Keratinocyte (primary cell): ENCODE data around the gene PEX3.

Experiments used
- CTCF ChIP-seq, 3 experiments: IDR thresholded peaks in 1 of 3; conservative IDR thresholded peaks in 1 of 3; optimal IDR thresholded peaks in 1 of 3; 2 replicates in 2 of 3; 3 replicates in 1 of 3; pipeline versions ENCODE3 to v1.5.1; 2011; ENCODE audit warnings: low read length in 3 of 3, mild to moderate bottlenecking in 3 of 3, moderate library complexity in 2 of 3, control low read depth in 1 of 3, inconsistent platforms in 1 of 3; ENCODE audit not compliant: insufficient read depth in 2 of 3; ENCODE audit errors: extremely low read depth in 1 of 3
- EZH2 ChIP-seq: IDR thresholded peaks from one replicate; pipeline ENCODE4 v1.6.1; 2012; ENCODE audit warnings: inconsistent platforms, mild to moderate bottlenecking, low read length, moderate library complexity

- no peak for TF ChIP-seq CTCF (optimal IDR thresholded peaks at IDR 0.05 in 1 of 3, IDR thresholded peaks at IDR 0.05 in 1 of 3, conservative IDR thresholded peaks at IDR 0.05 in 1 of 3; ENCODE audit: extremely low read depth in 1 of 3, insufficient read depth in 2 of 3, low read length in 3 of 3)
- TF ChIP-seq EZH2: no peak
Measured at GRCh38 chr6:143410859-143411270, 39.7 kb upstream of the PEX3 start.
